HG03565 (cell line): ENCODE data around the gene AVPR2.

ENCODE experiments used
- ATAC-seq: cut with Tn5 transposase; IDR thresholded peaks from one replicate; pipeline ENCODE4 v1.9.1; 2021; ENCODE audit warnings: mild to moderate bottlenecking, moderate library complexity; ENCODE audit not compliant: unreplicated experiment

AVPR2 gene

GRCh38 chrX:153884590-153884989 is 19.9 kb upstream of the AVPR2 start:
- ATAC-seq = no peak

GRCh38 chrX:153885208-153885787 is 19.2 kb upstream of the AVPR2 start:
- no peak for ATAC-seq

DNA sequence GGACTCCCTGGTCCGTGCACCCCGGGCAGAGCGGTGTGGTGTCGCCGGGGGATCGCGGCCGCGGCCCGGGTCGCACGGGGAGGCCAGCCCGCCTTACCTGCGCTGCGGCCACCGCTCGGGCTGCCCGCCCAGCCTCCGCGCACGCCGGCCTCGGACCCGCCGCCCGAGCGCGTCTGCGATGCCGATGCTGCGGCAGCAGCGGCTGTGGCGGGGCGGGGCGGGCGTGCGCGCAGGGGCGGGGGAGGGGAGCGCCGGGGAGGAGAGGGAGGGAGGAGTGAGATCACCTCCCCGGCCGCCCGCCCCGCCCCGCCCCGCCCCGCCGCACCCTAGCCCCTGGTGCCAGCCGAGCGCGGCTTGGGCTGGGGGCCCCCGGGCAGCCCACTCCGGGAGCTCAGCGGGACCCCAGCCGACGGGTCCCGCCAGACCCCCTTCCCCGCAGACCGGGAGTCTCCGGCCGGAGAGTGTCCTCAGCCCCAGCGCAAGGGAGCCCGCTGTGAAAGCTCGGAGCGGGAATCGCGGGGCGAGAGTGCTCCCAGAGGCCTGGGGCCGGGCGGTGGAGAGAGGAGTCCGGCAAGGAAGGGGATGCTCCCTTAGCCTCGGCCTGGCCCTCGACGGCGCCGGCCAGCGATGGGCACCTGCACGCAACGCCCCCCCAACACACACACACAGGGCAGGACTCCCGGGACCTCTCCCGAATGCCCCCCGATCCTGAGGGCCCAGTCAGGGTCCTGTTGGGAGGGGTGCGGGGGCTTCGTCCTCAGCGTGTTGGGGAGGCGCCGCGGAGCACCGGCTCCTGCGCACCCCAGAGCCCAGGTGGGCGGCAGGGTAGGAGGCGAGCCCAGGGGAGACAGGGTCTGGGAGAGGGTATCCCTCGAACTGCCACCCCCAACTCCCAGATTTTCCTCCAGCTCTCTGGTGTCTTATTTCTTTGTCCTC is 18.2 kb upstream of the AVPR2 start, which contains the start of gene L1CAM:
L1CAM (minus strand) TSS at position 206 of the 936 bp plus-strand sequence. CDS start 10,337 bp downstream, outside the sequence.
- no peak for ATAC-seq

DNA sequence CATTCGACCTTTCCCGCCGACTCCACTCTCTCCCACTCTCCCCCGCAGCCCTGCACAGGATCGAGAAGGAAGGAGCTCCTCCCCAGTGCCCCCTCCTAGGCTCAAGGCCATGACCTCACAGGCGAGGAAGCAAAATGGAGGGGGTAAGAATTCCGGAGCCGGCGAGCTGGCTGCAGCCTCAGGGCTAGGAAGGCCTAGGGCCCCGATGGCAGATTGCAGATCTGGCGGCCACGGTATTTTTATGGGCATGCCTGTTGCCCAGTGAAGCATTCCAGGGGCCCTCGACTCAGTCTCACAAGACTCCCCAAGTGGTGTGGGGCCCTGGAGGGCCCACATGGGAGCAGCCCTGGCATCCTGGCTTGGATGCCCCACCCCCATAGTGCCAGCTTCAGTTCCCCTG is 17.6 kb upstream of the AVPR2 start:
- ATAC-seq = no peak

GRCh38 chrX:153887385-153887784 is 17.1 kb upstream of the AVPR2 start:
- no peak for ATAC-seq

GRCh38 chrX:153888344-153888743 is 16.1 kb upstream of the AVPR2 start:
- ATAC-seq = no peak

DNA sequence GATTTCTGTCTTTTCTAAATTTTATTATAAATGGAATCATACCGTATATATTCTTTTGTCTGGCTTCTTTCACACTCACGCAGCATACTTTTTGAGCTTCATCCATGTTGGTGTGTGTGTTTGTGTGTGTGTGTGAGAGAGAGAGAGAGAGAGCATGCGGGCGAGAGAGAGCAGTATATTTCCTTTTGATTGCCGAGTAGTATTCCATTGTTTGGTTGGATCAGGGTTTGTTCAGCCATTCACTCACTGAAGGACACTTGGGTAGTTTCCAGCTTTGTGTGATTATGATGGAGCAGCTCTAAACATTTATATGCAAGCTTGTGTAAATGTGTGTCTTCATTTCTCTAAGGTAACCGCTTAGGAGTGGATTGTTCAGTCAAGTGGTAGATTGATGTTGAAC is 15.3 kb upstream of the AVPR2 start:
- no peak for ATAC-seq

GRCh38 chrX:153897899-153898298 is 6.6 kb upstream of the AVPR2 start:
- ATAC-seq = no peak

DNA sequence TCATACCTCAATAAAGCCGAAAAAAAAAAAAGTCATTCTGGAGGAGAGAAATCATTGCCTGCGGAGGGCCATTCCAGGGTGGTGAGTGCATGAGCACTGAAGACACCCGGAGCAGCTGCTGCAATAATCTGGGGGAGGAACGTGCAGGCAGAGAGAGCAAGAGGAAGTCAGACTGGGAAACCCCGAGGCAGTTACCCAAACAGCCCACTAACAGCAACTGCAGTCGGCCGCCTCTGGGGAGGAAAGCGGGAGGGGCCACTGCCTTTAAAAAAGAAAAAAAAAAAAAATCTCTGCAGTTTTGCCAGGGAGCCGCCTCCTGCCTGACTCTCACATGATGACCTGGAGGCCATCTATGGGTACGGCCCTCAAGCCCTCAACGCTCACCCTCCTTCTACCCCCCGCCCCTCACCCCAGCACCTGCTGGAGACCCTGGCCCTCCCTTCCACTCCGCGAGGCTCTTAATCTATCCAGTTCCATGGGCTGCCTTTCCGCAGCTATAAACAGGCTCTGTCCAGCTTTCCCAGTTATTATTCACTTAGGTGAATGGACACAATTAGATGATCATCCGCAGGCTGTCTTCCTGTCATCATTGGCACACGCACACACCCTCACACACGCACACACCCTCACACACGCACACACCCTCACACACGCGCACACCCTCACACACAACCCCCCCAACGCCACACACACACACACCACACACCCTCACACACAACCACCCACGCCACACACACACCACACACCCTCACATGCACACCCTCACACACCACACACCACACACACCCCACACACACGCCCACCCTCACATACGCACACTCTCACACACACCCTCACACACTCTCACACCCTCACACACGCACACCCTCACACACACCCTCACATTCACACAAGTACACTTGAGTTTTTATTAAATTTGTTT is 3.4 kb upstream of the AVPR2 start:
- ATAC-seq = peak; percentile 46

GRCh38 chrX:153901753-153902140 is 2.7 kb upstream of the AVPR2 start:
- ATAC-seq = no peak

- no peak for ATAC-seq
These were observed 2.1 kb upstream of the AVPR2 start for GRCh38 chrX:153902385-153902784.

- no peak for ATAC-seq
These were observed 1.1 kb upstream of the AVPR2 start for GRCh38 chrX:153903238-153903980.

GRCh38 chrX:153905481-153906095 is 1.1 kb downstream of the AVPR2 start:
- ATAC-seq = no peak

- ATAC-seq = no peak
These were observed 1.8 kb downstream of the AVPR2 start for GRCh38 chrX:153906126-153906917.

DNA sequence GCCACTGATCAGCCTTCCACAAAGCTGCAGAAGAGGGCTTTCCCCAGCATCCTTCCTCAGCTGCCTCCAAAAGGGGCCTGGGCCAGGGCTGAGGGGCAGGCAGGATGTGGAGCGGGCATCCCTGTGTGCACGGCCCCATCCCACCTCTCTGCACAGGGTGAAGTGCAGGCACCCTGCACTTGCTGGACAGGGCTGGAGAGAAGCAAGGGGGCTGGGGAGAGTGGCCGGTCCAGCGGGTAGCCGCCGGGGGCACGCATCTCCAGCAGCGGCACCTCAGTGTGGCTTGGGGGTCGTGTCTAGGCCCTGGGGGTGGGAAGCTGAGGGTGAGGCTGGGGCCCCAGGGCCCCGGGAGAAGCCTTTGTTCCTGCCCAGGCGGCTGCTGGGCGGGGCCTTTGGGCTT is 3.0 kb downstream of the AVPR2 start:
- no peak for ATAC-seq

GRCh38 chrX:153908219-153908860 is 3.9 kb downstream of the AVPR2 start:
- no peak for ATAC-seq

DNA sequence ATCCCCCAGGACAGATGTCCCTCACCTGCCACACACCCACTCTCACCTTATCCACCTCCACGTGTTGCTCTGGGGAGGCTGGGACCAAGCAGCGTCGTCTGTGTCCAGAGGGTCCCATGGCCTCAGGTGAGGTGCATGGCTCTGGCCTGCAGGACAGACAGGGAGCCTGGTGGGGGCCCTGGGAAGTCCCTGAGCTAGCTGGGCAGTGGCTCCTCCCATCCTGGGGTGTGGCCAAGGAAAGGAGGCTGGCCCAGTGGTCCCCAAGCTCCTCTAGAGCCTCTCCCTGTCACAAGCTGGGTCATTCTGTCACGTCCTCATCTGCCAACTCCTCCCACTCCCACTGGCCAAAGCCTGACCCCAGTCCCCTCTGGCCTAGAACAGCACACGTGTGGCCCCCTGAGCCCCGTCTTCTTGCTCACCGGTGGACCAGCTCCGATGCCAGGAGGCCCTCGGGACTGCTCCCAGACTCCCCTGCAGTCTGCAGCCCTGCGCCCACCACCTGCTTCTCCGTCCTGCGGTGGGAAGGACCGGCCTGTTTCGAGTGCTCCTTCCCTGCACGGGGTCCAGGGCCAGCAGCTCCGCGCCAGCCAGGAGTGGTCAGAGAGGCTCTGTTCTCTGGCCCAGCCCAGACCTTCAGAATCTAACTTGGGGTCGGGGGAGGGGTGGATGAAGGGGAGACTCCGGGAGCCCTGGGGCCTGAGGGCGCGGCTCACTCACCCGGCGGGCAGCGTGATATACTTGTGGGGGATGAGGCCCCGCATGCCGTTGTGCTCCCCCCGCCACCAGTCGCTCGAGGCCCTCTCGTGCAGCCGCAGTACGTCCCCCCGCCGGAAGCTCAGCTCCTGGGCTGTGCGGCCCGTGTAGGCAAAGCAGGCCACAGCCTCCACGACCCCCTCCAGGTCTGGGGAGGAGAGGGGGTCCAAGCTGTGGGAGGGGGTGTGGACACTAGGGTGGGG is 4.8 kb downstream of the AVPR2 start:
- no peak for ATAC-seq

- no peak for ATAC-seq
These were observed 5.5 kb downstream of the AVPR2 start for GRCh38 chrX:153909980-153910360.
